Measurements from ENCODE around the gene SEMA3D. TPM values are rescaled to one million over a fixed set of nuclear protein-coding genes. Genes with fewer than 3 reads are reported as not detected.

SEMA3D gene
- total RNA-seq, 1 donor from 2014 or later: 1.5 TPM

DNA sequence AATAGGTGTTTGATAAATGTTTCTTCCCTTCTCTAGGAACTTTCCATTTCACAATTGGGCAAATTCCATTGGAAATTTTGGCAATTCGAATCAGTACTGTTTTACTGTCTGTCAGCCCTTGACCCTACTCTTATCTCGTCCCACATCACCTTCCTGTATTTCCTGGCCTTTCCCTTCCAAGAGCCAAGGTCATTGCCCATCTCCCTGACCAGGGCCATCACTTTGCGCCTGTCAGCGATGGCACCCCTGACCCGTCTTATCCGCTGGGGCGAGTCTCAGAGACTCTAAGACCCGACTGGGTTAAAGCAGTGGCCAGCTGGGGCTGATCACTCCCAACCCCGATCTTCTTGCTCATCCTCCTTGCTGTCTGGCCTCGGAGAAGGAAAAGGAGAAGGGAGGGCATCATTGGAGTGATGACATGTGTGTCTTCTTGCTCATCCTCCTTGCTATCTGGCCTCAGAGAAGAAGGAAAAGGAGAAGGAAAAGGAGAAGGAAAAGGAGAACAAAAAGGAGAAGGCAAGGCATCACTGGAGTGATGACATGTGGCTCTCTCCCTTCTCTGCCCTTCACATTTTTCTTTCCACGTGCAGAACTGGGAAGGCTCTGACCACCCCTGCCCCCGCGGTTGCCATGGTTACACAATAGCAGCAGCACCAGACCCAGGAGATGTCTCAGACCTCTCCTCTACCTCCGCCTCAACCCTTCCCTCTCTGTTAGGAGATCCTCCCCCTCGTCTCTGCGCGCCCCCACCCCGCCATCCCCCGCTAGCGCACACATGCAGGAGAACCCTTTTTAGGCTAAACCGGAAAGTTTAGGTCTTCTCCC is 2.0 kb downstream of the SEMA3D start:
- DNase-seq (ENCODE audit: extremely low read depth, low read depth, low spot score): no peak

DNA sequence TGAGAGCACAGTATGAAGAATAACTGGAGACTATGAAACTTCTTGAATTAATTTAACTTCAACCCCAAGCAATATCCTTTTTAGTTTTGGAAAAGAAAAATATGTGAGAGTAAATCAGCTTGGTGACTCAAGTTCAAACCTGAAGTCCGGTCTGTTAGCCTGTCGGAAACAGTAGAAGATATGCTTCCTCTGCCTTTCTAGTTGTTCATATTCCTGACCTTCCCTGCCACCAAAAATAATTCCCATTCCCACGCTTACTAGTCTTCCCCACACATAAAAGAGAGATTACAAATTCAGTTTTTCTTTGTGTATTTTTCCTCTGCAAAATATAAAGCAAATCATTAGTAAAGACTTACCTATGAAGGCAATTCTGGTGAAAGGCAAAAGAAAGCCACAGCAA is 3.6 kb downstream of the SEMA3D start:
- DNase-seq (ENCODE audit: extremely low read depth, low read depth, low spot score): no peak

DNA sequence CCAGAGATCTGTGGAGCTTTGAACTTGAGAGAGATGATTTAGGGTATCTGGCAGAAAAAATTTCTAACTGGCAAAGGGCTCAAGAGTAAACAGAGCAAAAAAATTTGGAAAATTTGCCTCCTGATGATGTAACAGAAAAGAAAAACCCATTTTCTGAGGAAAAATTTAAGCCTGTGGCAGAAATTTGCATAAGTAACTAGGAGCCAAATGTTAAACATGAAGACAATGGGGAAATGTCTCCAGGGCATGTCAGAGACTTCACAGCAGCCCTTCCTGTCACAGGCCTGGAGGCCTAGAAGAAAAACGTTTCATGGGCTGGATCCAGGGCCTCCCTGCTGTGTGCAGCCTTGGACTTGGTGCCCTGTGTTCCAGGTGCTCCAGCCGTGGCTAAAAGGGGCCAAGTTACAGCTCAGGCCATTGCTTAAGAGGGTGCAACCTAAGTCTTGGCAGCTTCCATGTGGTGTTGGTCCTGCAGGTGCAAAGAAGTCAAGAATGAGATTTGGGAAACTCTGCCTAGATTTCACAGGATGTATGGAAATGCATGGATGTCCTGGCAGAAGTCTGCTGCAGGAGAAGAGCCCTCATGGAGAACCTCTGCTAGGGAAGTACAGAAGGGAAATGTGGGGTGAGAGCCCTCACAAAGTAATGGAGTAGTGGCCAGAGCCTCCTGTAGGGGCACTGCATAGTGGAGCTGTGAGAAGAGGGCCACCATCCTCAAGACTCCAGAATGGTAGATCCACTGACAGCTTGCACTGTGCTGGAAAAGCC is 8.1 kb downstream of the SEMA3D start:
- no peak for DNase-seq (ENCODE audit: extremely low read depth, low read depth, low spot score)

DNA sequence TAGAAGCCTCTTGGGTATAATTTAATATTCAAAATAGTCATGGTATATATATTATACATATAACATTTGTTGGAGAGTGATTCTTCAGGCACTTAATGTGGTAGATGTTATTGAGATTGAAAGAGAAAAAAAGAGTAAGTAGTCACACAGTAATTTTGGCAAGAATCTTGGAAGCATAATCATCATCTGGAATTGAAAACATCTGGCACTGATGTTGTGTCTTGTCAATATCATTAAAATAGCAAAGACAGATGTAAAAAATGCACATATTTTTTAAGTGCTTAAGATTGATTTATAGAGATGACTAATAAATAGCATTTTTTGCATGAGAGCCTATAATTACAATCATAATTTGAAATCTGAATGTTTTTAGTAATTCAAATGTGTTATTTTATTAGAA is 9.5 kb downstream of the SEMA3D start:
- no peak for DNase-seq (ENCODE audit: extremely low read depth, low read depth, low spot score)

DNA sequence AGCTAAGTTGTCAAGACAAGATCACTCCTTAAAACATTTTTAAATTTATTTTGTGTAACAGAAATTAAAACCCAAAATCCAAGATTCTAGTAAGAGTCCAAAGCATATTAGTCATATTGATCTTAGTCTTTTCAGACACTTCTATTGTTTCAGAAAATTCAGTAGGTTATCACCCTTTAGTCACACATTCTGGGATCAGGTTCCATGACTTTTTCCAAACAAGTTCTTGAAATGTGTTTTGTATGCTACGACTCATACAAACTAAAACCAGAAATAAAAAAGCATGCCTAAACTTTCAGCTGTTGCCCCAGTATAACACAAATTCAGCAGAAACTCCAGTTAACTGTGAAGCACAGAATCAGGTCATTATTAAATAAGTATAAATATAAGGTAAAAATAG is 10.7 kb downstream of the SEMA3D start:
- no peak for DNase-seq (ENCODE audit: extremely low read depth, low read depth, low spot score)

DNA sequence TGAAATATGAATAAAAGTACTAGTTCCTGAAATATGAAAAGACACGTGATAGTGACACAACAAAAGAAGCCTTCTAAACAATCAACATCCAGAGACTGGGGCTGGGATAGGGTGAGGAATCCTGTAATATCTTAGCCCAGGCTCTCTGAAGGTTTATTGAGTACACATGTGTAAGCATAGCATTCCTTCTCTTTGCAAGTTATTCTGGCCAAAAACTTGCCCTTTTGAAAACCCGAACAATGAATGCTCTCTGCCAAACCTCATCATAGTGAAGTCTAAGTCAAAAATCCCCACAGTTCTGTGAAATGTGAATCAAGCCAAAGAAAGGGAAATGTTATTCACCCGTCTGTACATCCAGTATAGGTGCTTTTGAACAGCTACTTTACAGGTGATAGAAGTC is 11.6 kb downstream of the SEMA3D start:
- no peak for DNase-seq (ENCODE audit: extremely low read depth, low read depth, low spot score)

DNA sequence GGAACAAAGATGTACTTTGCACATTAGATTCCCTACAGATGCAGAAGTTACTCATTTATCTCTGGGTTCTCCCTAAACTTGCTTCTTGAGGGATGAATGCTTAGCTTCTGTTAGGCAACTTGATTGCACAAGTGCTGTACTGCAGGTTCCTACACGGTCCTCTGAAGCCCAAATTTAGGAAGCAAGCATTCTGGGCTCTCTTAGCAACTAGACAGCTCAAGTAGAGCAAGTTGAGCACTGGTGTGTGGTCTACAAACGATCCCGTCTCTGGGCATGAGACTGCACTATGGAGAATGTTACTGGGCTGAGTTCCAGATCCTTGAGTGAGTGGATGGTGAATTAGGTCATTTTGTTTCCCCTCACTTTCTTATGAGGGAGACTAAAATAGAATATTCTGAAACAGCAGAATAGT is 14.3 kb downstream of the SEMA3D start:
- no peak for DNase-seq (ENCODE audit: extremely low read depth, low read depth, low spot score)

DNA sequence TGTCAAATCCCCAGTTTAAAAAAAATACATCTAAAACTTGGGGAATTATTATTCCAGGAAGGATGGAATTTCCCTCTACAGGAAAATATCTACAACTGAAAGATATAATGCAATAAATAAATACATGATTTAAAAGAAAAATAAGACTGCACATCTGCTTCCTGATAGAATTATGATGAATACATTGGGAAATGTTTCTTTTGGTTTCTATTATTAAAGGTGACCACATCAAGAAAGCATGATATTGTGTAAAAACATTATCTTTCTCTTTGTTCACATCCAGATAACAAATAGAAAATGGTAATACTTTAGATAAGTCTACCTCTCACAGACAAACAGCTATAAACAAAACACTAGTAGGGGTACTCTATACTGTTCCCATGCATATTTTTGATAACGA is 19.2 kb downstream of the SEMA3D start:
- DNase-seq (ENCODE audit: extremely low read depth, low read depth, low spot score): no peak

DNA sequence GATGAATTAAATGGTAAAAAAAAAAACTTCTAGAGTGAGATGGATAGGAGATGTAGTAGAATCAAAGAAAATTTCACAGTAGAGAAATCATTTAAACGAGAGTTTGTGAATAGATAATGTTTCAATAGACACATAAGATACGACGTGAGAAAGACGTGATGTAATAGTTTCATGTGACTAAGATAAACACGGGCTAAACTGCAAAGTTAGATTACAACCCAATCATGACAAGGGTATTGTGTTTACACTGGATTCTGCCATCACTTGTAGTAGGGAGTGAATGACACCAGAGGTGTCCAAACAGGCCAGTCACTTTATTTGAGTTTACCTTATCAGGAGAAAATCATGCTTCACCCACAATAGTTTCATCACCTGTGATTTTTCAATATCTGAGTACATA is 21.6 kb downstream of the SEMA3D start:
- DNase-seq (ENCODE audit: extremely low read depth, low read depth, low spot score): no peak

DNA sequence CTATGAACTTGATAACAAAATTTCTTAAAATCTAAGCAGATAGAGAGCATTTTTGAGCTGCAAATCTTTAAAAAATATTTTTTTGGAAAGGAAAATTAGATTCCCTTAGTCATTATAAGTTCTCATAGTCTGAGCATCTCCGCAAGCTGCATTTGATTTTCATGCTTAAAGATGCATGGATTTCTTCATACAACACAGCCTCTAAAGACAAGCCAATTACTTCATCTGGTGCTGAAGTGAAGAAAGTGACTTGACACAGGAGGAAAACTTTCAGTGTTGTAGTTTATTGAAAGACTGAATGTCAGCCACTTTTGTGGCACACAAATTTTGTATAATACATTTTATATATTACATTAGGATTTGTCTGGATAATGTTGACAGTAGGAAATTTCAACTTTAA is 22.5 kb downstream of the SEMA3D start:
- DNase-seq (ENCODE audit: extremely low read depth, low read depth, low spot score): no peak

DNA sequence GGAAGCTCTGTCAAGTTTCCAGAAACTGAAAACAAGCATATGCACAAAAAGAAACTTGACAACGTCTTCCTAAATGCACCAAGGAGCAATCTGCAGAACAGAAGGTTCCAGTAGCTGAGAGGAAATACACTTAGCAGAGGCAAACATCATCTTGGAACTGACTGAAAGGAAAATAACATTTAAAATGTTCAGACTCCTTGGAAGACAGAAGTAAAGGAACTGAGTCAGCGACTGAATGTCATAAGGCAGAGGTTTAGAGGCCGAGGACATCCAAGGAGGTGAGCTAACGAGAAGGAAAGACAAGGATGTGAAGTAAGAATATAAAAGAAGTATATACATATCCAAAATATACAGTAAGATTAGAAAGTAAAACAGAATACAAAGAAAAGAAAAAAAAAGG is 24.1 kb downstream of the SEMA3D start:
- DNase-seq (ENCODE audit: extremely low read depth, low read depth, low spot score): no peak

DNA sequence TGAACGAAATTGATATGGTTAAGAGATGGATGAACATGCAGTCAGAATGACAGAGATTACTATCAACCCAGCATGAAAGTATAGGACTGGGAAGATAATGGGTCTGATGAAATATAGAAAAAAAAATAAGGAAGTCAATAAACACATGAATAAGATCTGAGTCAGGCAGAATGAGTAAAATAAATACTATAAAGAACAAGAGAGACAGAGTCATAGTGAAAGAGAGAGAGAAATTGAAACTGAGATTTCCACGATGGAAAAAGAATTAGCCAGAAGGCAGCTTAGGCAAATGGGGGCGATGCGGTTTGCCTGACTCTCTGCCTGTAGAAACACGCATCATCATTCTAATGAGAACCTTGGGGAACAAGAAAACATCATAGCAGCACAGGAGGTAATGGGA is 26.6 kb downstream of the SEMA3D start:
- DNase-seq (ENCODE audit: extremely low read depth, low read depth, low spot score): no peak

DNA sequence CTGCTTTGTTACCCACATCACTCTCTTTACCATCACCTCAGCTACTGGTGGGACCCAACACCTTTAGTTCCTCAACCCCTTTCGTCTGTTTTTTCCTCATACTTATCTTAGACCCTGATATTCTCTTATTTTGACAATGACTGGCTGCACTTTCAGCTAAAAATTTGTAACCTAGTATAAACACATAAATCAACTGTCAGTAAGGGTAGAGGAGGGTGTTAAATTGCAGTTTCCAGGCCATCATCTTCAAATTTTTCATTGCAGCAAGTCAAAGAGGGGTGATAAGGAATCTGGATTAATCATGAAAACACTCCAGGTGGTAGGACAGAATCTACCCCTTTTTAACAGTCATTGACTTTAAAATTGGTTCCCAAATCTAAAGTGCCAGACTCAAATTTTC is 27.9 kb downstream of the SEMA3D start:
- no peak for DNase-seq (ENCODE audit: extremely low read depth, low read depth, low spot score)

DNA sequence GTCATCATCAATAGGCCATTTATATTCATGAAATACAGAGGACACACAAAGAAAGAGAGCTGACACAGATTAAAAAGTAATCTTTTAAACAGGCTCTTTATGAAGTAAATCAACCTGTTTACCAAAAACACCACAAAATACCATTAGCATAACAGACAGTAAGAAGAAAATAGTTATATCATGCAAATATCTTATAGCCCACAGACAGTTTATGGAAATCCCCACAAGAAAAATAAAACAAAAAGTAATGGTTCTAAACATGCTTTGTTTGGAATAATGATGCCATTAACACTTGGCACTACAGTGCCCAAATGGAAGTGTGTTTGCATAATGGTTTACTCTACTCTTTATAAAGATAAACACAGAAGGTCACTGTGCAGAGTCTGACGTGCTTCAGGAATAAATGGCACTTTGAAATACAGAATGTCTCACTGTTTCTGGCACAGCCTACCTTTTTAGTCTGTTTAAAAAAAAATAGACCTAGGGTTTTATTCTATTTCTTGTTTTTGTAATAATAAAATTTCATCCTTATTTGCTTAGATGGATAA is 30.1 kb downstream of the SEMA3D start:
- no peak for DNase-seq (ENCODE audit: extremely low read depth, low read depth, low spot score)

DNA sequence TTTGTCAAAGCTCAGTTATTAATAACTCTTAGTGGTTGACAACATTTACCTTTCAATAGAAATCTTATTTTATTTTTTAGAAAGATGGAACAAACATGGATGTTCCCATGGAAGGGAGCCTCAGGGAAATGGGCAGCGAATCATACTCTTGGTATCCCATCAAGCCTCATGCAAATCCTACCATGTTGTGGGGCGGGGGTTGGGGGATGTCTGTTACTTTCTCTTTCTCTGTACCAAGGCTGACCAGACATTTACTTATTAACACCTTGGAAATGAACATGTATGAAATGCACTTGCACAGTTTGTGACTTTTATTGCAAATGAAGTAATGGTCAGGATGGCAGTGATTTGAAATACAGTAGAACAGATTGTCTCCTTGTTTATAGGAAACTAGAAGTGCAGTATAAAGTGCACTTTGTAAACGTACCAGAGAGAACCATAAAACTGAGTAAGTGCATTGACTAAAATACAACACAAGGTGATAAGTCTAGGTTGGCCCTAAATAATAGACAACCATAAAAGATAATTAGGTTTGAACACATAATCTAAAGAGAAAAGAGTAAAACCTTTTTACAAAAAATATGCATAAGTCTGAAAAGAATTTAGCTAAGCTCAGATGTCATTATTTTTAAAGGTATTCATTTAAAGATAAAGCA is 32.4 kb downstream of the SEMA3D start:
- DNase-seq (ENCODE audit: extremely low read depth, low read depth, low spot score): no peak

DNA sequence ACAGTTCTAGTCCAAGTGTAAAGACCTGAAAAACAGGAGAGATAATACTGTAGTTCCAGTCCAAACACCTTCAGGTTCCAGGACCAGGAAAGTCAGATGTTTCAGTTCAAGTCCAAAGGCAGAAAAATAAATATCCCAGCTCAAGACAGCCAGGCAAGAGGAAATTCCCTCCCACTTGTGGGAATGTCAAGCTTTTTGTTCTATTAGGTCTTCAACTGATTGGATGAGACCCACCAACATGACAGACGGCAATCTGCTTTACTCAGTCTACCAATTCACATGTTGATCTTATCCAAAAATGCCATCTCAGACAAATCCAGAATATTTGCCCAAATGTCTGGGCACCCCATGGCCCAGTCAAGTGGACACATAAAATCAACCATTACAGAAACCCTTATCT is 33.1 kb downstream of the SEMA3D start:
- DNase-seq (ENCODE audit: extremely low read depth, low read depth, low spot score): no peak

DNA sequence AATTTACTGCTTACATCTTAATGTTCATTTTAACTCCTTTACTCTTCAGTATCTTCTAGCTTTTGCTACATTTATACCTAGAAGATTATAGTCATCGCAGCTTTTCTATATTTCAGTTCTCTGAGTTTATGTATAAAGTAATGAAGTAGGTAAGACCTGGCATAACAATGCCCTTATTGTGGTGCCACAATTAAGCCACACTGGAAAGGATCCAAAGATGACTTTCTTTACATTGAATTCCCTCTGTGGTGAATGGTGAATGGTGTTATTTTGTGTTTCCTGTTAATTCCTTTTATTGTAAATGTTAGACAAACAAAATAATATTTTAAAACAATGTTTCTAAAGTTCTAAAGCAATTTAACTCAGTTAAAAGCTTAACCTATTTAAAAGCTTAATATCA is 36.2 kb downstream of the SEMA3D start:
- DNase-seq (ENCODE audit: extremely low read depth, low read depth, low spot score): no peak

DNA sequence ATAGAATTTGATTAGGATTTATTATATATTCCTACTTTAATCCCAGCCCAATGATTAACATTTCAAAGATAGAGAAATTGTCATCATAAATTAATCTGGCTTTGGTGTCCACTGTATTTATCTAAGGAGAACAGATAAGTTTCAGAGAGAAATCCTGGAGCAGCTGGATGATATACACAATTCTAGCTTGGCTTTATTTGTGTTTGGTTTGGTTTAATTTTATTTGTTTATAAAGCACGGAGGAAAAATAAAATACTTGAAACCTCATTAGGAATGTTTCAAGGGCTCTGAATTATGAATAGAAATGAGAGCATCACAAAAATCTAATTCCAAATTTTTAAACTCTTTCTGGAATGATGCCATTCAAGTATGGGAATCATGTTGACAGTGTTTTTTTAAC is 42.1 kb downstream of the SEMA3D start:
- no peak for DNase-seq (ENCODE audit: extremely low read depth, low read depth, low spot score)

DNA sequence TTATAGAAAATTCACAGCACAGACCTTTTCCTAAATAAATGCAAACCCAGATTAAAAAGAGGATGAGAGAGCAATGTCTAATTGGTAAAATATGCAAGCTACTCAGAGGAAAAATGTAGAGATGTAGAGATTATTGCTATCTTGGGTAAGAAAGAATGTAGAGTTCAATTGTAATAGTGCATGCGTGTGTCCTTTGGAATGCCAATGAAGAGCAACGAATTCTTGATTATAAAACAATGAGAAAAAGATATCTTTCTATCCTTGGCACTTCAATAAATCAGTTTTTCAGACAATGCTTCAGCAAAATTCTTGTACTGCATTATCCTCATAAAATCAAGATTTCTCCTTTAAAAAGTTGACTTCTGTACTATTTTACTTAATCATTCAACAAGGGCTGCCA is 50.9 kb downstream of the SEMA3D start:
- DNase-seq (ENCODE audit: extremely low read depth, low read depth, low spot score): peak; percentile 54

DNA sequence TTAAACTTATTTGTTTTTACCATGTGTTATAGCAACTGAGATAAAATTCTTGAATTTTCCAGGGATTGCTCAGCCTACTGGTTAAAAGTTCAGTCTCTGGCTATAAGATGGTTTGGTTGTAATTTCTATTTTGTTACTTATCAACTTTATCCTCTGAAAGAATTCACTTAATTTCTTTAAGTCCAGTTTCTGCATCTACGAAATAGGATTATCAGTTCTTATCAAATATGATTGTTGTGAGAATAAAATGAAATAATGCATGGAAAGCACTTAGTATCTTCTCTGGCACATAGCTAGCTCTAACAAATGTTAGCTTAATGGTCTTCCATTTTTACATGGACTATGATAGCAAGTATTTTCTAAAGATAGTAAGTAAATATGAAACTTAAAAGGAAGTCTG is 53.3 kb downstream of the SEMA3D start:
- DNase-seq (ENCODE audit: extremely low read depth, low read depth, low spot score): no peak

DNA sequence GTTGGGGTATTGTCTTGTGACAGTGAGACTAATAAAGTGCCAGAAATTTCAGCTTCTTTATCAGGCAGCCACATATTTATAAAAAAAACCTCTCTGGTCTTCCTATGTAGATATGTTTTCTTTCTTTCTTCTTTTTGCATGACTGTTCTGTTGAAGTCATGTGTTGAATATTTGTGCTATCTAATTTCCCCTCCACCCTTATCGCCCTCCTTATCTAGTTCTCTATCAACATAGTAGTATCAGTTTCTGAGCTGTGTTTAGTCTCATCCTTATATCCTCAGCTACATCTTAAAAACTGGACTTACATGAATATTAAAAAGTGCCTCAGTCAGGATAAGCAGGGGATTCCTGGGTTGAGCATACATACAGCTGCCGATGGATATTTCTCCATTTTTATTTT is 53.9 kb downstream of the SEMA3D start:
- no peak for DNase-seq (ENCODE audit: extremely low read depth, low read depth, low spot score)

DNA sequence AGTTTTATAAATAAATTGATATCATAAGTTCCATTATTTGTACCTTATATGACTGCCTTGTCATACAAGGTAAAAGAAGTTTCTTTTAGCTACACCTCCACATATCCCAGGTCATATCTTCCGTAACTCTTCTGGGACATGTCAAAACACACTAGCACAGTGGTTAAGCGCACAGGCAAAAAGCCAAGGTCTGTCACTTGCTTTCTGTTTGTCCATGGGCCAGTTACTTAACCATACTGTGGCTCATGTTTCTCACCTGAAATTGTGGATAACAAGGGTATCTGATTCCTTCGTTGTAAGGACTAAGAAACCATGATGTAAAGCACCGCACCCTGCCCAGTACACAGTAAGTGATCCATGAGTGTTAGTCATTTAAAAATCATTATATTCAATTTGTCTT is 56.2 kb downstream of the SEMA3D start:
- no peak for DNase-seq (ENCODE audit: extremely low read depth, low read depth, low spot score)
